ENCODE data around the gene SEC61A2. TPM values are rescaled to one million over a fixed set of nuclear protein-coding genes. Genes with fewer than 3 reads are reported as not detected.
"Not testable (repeated sequence)": the region's sequence is repeated elsewhere in the genome, so short reads cannot be mapped to it uniquely, and the experiment has no call there.

SEC61A2 gene
- total RNA-seq, 1 experiment from 2014 or later, result 11.4 TPM

GRCh38 chr10:12162927-12163326 is 33.5 kb downstream of the SEC61A2 start:
- ChIA-PET POLR2A (interaction anchor here (0.7 to 1.3 kb wide), 2 partner anchors 10 to 35 kb away, joined by 4 to 5 read pairs; no protein-coding TSS in a partner anchor), CTCF (interaction anchor here (0.7 kb wide), 1 partner anchor 556 kb away, joined by 4 read pairs; no protein-coding TSS in a partner anchor)
- Mint-ChIP-seq H3K4me3 (ENCODE audit: unreplicated experiment) (no peak overlapping the region), H3K27me3 (ENCODE audit: insufficient read depth, unreplicated experiment) (no peaks in the 10 kb centered on the region), H3K9me3 (ENCODE audit: unreplicated experiment) (no peaks in the 10 kb centered on the region), H3K36me3 (ENCODE audit: insufficient read depth, unreplicated experiment) (peaks cover 68% of the 10 kb centered on the region), H3K27ac (ENCODE audit: low read depth, unreplicated experiment) (no peak overlapping the region), H3K4me1 (ENCODE audit: insufficient read depth, unreplicated experiment) (no peaks in the 10 kb centered on the region)
- intact Hi-C loops (cut with micrococcal nuclease), result no loop called here
- BruUV-seq (replicated peaks), result no TSS peak
- TF ChIP-seq CTCF (IDR thresholded peaks at IDR 0.05; ENCODE audit: unreplicated experiment), result no peak
- no peak for DNase-seq (ENCODE audit: unreplicated experiment)

GRCh38 chr10:12164085-12164484 is 34.6 kb downstream of the SEC61A2 start:
- ChIA-PET CTCF (interaction anchor here (0.6 to 0.7 kb wide), 2 partner anchors 32 to 81 kb away, joined by 3 to 4 read pairs; no protein-coding TSS in a partner anchor), POLR2A (interaction anchor here (0.7 kb wide), 1 partner anchor 134 kb away, joined by 3 read pairs; no protein-coding TSS in a partner anchor)
- TF ChIP-seq CTCF (IDR thresholded peaks at IDR 0.05; ENCODE audit: unreplicated experiment), result no peak
- no TSS peak for BruUV-seq (replicated peaks)
- Mint-ChIP-seq H3K9me3 (ENCODE audit: unreplicated experiment) (no peaks in the 10 kb centered on the region), H3K27ac (ENCODE audit: low read depth, unreplicated experiment) (no peak overlapping the region), H3K4me3 (ENCODE audit: unreplicated experiment) (no peak overlapping the region), H3K36me3 (ENCODE audit: insufficient read depth, unreplicated experiment) (peaks cover 61% of the 10 kb centered on the region), H3K27me3 (ENCODE audit: insufficient read depth, unreplicated experiment) (no peaks in the 10 kb centered on the region), H3K4me1 (ENCODE audit: insufficient read depth, unreplicated experiment) (no peaks in the 10 kb centered on the region)
- no peak for DNase-seq (ENCODE audit: unreplicated experiment)
- intact Hi-C loops (cut with micrococcal nuclease), result no loop called here

- intact Hi-C loops (cut with micrococcal nuclease), result no loop called here
- H3K36me3 Mint-ChIP-seq (ENCODE audit: insufficient read depth, unreplicated experiment), result peaks cover 66% of the 10 kb centered on the region
- no peaks in the 10 kb centered on the region for H3K27me3 Mint-ChIP-seq (ENCODE audit: insufficient read depth, unreplicated experiment)
- no peak overlapping the region for H3K27ac Mint-ChIP-seq (ENCODE audit: low read depth, unreplicated experiment)
- H3K4me1 Mint-ChIP-seq (ENCODE audit: insufficient read depth, unreplicated experiment), result no peaks in the 10 kb centered on the region
- ChIA-PET POLR2A (no interaction called here), CTCF (interaction anchor here (0.6 kb wide), 1 partner anchor 195 kb away, joined by 3 read pairs; no protein-coding TSS in a partner anchor)
- no peaks in the 10 kb centered on the region for H3K9me3 Mint-ChIP-seq (ENCODE audit: unreplicated experiment)
- no peak for DNase-seq (ENCODE audit: unreplicated experiment)
- no peak for TF ChIP-seq CTCF (IDR thresholded peaks at IDR 0.05; ENCODE audit: unreplicated experiment)
- BruUV-seq (replicated peaks), result no TSS peak
- H3K4me3 Mint-ChIP-seq (ENCODE audit: unreplicated experiment), result no peak overlapping the region
These were observed 35.6 kb downstream of the SEC61A2 start for GRCh38 chr10:12165036-12165435.

- H3K4me3 Mint-ChIP-seq (ENCODE audit: unreplicated experiment), result no peak overlapping the region
- no peaks in the 10 kb centered on the region for H3K9me3 Mint-ChIP-seq (ENCODE audit: unreplicated experiment)
- no peak for DNase-seq (ENCODE audit: unreplicated experiment)
- peaks cover 65% of the 10 kb centered on the region for H3K36me3 Mint-ChIP-seq (ENCODE audit: insufficient read depth, unreplicated experiment)
- TF ChIP-seq CTCF (IDR thresholded peaks at IDR 0.05; ENCODE audit: unreplicated experiment), result no peak
- intact Hi-C loops (cut with micrococcal nuclease), result no loop called here
- peak overlapping the region; percentile 37 for H3K27ac Mint-ChIP-seq (ENCODE audit: low read depth, unreplicated experiment)
- ChIA-PET POLR2A (interaction anchor here (0.7 to 1.7 kb wide), 4 partner anchors 16 to 960 kb away, joined by 3 to 4 read pairs (median 3); partner anchors contain the start of genes CDC123 and NUDT5), CTCF (interaction anchor here (0.7 to 1.6 kb wide), 2 partner anchors 13 to 336 kb away, joined by 3 to 5 read pairs; no protein-coding TSS in a partner anchor)
- H3K27me3 Mint-ChIP-seq (ENCODE audit: insufficient read depth, unreplicated experiment), result no peaks in the 10 kb centered on the region
- no TSS peak for BruUV-seq (replicated peaks)
- no peaks in the 10 kb centered on the region for H3K4me1 Mint-ChIP-seq (ENCODE audit: insufficient read depth, unreplicated experiment)
These were observed 36.7 kb downstream of the SEC61A2 start for GRCh38 chr10:12165999-12166775.

GRCh38 chr10:12171512-12171911 is 42.0 kb downstream of the SEC61A2 start:
- H3K27me3 Mint-ChIP-seq (ENCODE audit: insufficient read depth, unreplicated experiment); BruUV-seq (replicated peaks); H3K27ac Mint-ChIP-seq (ENCODE audit: low read depth, unreplicated experiment); H3K4me1 Mint-ChIP-seq (ENCODE audit: insufficient read depth, unreplicated experiment); POLR2A ChIA-PET; DNase-seq (ENCODE audit: unreplicated experiment); H3K4me3 Mint-ChIP-seq (ENCODE audit: unreplicated experiment); intact Hi-C loops (cut with micrococcal nuclease); H3K9me3 Mint-ChIP-seq (ENCODE audit: unreplicated experiment): not testable (repeated sequence)
- H3K36me3 Mint-ChIP-seq (ENCODE audit: insufficient read depth, unreplicated experiment), result peaks cover 66% of the 10 kb centered on the region
- CTCF ChIA-PET, result interaction anchor here (0.5 kb wide), 1 partner anchor 34 kb away, joined by 3 read pairs; no protein-coding TSS in a partner anchor
